HS-5 (cell line): ENCODE data around the gene STX12.
"Not testable (repeated sequence)": the region's sequence is repeated elsewhere in the genome, so short reads cannot be mapped to it uniquely, and the experiment has no call there.

ENCODE experiments used
- DNase-seq: peaks from one replicate; pipeline ENCODE4 v3.0.0-alpha.2; 2012; ENCODE audit warnings: low read depth

STX12 gene

GRCh38 chr1:27830621-27831440 is 57.8 kb downstream of the STX12 start, which contains the start of gene PPP1R8:
Gene PPP1R8 (plus strand): TSS chr1:27830782. CDS start chr1:27830836, 54 bp downstream.
- DNase-seq: peak; percentile 83

GRCh38 chr1:27831568-27832410 is 58.8 kb downstream of the STX12 start:
- no peak for DNase-seq

- peak; percentile 42 for DNase-seq
Observed at GRCh38 chr1:27832762-27833161, 59.7 kb downstream of the STX12 start.

GRCh38 chr1:27833470-27833869 is 60.5 kb downstream of the STX12 start:
- no peak for DNase-seq

GRCh38 chr1:27835046-27835445 is 62.0 kb downstream of the STX12 start:
- DNase-seq: no peak

- DNase-seq: no peak
Observed at GRCh38 chr1:27835501-27835900, 62.5 kb downstream of the STX12 start.

GRCh38 chr1:27849951-27850350 is 76.9 kb downstream of the STX12 start:
- DNase-seq: no peak

GRCh38 chr1:27855085-27855484 is 82.1 kb downstream of the STX12 start:
- DNase-seq: no peak

GRCh38 chr1:27856561-27857343 is 83.7 kb downstream of the STX12 start:
- DNase-seq: no peak

- not testable (repeated sequence) for DNase-seq
Observed at GRCh38 chr1:27857552-27857951, 84.5 kb downstream of the STX12 start.

- peak; percentile 78 for DNase-seq
Observed at GRCh38 chr1:27858072-27858948, 85.3 kb downstream of the STX12 start.

- no peak for DNase-seq
Observed at GRCh38 chr1:27858949-27859576, 86.0 kb downstream of the STX12 start.

- DNase-seq: no peak
Observed at GRCh38 chr1:27861436-27861835, 88.4 kb downstream of the STX12 start.

- DNase-seq: no peak
Observed at GRCh38 chr1:27862004-27862403, 89.0 kb downstream of the STX12 start.

- DNase-seq: peak; percentile 98
Observed at GRCh38 chr1:27862671-27863537, 89.9 kb downstream of the STX12 start.

GRCh38 chr1:27863538-27863915 is 90.5 kb downstream of the STX12 start:
- DNase-seq: no peak

- DNase-seq: no peak
Observed at GRCh38 chr1:27864264-27864895, 91.4 kb downstream of the STX12 start.

- DNase-seq: no peak
Observed at GRCh38 chr1:27865821-27866220, 92.8 kb downstream of the STX12 start.

GRCh38 chr1:27868556-27868931 is 95.5 kb downstream of the STX12 start:
- no peak for DNase-seq
